Stimulated activated CD8-positive, alpha-beta memory T cell treated with anti-CD3 and anti-CD28 coated beads, Interleukin-4, amount 100 ng/mL, for 1 hour (primary cell): ENCODE results near the gene RSPO4.
"Not testable (repeated sequence)": the region's sequence is repeated elsewhere in the genome, so short reads cannot be mapped to it uniquely, and the experiment has no call there.

Source experiments
- DNase-seq, 2 donors: peaks; one replicate each; pipeline ENCODE4 v3.0.0-alpha.2; 2020; ENCODE audit warnings: low read depth in 2 of 2, low spot score in 1 of 2

RSPO4 gene

DNA sequence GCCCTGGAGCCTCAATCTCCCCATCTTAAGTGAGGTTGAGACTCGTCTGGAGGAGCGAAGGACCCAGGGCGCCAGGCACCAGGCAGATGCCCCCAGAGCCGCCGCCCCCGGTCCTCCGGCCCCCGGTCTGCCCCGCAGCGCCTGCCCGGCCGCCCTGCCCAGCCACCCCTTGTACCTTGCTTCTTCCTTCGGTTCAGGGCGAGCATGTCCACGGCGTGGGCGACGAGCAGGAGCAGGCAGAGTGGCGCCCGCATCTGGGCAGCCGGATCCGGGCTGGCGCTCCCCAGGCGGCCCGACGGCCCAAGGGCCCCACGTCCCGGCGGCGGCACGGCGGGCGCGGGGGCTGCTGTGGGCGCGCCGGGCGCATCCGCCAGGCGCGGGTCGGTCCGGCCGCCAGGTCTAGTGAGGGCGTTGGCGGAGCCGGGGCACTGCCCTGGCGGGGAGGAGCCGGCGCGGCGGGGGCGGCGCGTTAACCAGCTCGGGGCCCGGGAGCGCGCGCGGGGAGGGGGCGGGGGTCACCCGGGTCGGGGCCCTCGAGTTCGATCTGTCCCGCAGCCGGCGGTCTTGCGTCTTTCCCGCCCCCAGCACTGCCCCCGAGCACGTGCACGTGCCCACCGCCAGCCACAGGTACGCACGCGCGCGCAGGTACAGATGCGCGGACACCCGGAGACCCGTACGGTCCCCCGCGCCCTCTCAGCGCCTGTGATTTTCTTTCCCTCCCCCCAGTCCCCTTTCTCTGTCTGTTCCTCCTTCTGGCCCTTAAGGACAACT, at the start of gene RSPO4:
RSPO4 (minus strand) TSS at position 401 of the 771 bp plus-strand sequence; CDS start at position 254, 147 bp downstream.
- DNase-seq: no peak

DNA sequence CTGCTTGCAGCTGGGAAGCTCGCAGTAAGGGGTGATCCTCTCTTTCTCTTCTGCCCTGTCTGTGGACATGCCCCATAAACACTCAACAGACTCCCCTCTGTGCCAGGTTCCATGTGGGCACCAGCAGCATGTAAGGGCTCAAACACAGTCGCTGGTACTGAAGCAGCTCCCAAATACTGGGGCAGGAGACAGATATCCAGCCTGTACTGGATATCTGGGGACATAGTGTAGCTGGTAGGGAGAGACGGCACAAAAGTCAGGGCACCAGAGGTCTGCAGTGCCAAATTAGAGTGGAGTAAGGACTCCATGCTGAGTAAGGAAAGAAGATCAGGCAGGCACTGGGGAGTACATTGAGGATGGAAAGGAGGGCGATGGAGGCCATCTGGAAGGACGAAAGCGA, 48.3 kb upstream of the RSPO4 start:
- DNase-seq: no peak

- DNase-seq: no peak
These were observed 43.8 kb upstream of the RSPO4 start for GRCh38 chr20:1045860-1046418.

GRCh38 chr20:1041845-1042390, 39.8 kb upstream of the RSPO4 start:
- DNase-seq: no peak

DNA sequence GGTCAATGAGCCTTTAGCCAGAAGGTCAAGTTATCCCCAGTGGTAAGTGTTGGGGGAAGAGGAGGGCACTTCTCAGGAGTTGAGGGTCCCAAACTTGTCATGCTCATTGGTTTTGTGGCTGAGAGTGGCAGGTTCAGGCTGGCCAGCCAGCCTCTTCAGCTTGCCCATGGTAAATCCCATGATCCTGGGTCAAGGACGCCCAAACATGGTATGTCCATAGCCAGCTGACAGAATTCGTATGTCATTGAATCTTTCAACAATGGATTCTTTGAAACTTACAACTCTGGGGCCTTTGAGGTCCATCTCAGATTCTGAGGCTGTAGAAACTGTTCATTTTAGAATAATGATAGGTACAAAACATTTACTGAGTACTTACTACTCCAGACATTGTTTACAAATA, 36.1 kb upstream of the RSPO4 start:
- no peak for DNase-seq

DNA sequence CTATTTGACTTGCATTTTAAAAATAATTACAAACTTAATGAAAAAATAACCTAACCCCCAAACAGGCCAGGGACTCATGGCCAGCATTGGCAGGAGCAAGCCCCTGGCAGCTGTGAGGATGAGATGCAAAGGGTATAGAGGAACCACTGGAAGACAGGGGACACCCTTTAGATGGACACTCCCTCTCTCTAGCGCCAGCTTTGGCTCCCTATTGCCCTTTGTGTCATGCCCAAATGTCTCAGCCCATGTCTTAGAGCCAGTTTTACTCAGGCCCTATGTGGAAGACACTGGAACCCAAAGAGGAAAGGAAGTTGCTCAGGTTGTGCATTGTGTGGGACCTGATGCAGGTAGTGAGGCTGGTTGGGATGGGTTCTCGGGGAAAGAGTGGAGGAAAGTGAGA, 34.9 kb upstream of the RSPO4 start:
- DNase-seq: no peak

- DNase-seq: no peak
These were observed 33.4 kb upstream of the RSPO4 start for GRCh38 chr20:1035466-1035865.

GRCh38 chr20:1034415-1034789, 32.3 kb upstream of the RSPO4 start:
- DNase-seq: no peak

GRCh38 chr20:1033751-1034414, 31.8 kb upstream of the RSPO4 start:
- DNase-seq: no peak

DNA sequence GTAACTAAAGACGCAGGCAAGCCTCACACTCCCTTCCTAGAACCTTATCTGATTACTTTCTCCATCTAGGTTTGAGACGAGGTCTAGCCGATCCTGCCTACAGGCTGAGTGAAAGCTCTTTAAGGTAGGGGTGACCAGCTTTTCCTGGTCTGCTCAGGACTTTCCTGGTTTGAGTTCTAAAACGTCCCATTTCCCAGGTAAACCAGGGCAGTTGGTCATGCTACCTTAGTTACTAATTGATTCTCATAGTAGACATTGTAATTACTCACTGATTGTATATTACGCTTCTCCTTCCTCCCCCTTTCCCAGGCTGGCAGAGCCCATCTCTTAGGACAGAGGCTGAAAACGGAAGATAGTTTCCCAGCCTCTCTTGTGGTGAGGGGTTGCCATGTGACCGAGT, 27.9 kb upstream of the RSPO4 start:
- DNase-seq: no peak

- DNase-seq: not testable (repeated sequence)
These were observed 24.1 kb upstream of the RSPO4 start for GRCh38 chr20:1026214-1026613.

DNA sequence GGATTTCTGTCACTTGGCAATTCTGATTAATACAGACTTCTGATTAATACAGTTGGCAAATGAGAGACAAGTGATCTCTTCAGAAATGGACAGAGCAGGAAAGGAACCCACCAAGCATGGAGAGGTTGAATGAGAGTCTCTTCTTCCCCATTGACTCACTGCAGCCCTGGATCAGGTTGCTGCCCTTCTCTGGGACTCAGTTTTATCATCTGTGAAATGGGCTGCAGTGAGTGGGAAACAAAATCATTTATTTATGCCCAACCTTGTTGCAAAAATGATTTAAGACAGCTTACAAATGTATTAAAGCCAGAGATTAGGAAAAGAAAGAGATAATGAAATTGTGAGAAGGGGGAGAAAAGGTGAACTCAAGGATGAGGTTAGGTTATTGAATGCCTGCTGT, 20.8 kb upstream of the RSPO4 start:
- no peak for DNase-seq

GRCh38 chr20:1020614-1021013, 18.5 kb upstream of the RSPO4 start:
- DNase-seq: no peak

GRCh38 chr20:1019344-1019743, 17.2 kb upstream of the RSPO4 start:
- no peak for DNase-seq

- no peak for DNase-seq
These were observed 15.6 kb upstream of the RSPO4 start for GRCh38 chr20:1017677-1018076.

DNA sequence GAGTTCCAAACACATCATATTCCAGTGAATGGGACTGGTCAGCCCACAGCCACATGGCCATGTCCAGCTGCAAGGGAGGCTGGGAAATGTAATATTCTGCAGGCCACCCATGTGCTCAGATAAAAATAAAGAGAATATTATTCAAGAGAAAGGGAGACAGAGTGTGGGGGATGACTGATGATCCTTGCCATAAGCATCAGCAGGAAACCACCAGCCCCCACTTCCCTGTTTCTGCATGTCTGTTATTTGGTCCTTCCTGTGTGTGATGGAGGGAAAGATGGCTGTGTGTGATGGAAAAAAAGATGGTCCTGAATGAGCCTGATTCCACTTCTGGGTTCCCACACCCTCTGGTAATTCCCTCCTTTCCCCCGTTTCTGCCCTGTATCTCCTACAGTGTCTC, 13.1 kb upstream of the RSPO4 start:
- no peak for DNase-seq

- no peak for DNase-seq
These were observed 12.4 kb upstream of the RSPO4 start for GRCh38 chr20:1014471-1014870.

DNA sequence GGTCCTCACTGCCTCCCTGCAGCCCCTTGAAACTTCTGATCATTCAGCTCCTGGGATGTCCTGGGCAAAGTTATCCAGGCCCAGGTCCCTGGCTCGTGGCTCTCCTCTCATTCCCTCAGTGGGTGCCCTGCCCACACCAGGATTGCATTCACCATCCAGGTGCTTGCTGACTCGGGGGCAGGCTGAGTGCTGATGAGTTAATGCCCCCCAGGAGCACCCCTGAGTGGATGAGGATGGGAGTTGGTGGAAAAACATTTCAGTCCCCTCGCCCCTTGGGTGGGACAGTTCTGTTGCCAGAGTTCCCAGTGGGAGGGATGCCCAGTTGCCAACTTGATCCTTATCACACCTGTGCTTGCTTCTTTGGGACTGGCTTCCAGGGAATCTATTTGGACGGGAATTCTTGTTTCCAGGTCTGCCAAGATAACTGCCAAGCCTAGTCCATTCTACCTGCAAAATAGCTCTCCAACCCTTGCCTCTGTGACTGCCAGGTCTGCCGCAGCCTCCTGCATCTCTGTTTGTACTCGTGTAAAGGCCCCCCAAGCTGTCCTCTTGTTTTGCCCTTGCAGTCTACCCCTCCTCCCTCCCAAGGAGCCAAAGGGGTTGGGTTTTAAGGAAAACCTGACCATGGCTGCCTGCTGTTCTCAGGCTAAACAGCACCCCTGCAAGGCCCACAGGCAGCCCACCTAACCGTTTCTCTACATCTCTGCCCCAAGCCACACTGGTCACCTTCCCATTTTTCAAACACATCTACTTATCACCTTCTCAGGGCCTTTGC, 11.6 kb upstream of the RSPO4 start:
- DNase-seq: no peak

DNA sequence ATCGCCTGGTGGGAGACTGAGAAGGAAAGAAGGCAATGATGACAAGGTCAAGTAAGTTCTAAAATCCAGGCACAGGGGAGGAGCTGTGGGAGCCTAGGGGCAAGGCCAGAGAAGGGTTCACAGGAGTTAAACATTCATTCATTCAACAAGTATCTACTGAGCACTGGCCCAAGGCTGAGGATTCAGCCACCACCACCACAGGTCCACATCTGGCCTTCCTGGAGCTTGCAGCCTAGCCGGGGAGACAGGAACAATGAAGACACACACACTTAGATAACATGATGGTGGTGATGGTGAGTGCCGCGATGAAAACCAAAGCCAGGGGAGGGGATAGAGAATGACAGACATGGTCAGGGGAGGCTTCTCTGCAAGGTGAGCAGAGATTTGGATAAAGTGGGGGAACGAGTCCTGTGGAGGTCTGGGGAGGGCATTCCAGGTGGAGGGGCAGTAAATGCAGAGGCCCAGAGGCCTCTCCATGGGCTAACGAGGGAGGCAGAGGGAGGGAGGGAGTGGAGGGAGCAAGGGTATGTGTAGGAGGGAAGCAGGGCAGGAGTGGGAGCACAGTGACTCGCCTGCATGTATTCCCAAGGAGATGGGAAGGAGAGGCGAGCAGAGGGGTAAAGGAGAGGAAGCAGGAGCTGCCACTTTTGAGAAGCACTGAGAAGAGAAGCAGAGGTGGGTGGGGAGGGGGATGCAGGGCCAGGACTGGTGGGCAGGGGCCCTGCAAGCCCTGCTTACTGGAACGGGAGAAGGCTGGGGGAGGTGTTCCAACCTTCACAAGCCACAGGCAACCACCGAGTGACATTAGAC, 10.5 kb upstream of the RSPO4 start:
- DNase-seq: no peak

DNA sequence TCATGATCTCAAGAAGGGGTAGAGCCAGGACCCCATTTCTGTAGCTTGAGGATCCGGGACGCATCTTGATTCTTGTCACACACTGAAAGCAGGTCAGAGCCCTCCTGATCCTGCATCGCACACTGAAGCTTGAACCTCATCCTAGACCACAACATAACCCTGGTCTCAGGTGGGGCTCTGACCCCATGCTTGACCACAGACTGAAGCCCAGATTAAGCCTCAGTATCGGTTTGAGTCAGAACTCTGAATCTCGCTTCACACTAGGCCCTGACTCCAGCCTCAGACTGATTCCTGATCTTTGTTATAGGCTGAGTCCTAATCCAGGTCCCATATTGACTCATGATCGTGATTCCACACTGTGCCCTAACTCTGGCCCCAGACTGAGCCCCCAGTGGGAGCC, 8.5 kb upstream of the RSPO4 start:
- no peak for DNase-seq
